Esophagus (tissue), 2 donors: ENCODE data around the gene OVOL3. TPM values are rescaled to one million over a fixed set of nuclear protein-coding genes. Genes with fewer than 3 reads are reported as not detected.

Source experiments
- H3K27ac ChIP-seq, 2 donors: one replicate each; pipeline ENCODE4 v1.5.1; 2013; ENCODE audit warnings: low read depth in 2 of 2, mild to moderate bottlenecking in 2 of 2, inconsistent platforms in 1 of 2, low read length in 1 of 2, moderate library complexity in 1 of 2
- H3K27me3 ChIP-seq, 2 donors: one replicate each; pipeline ENCODE4 v1.6.1; 2013; ENCODE audit warnings: low read length in 2 of 2, control low read depth in 1 of 2, mild to moderate bottlenecking in 1 of 2; ENCODE audit not compliant: insufficient read depth in 2 of 2, control insufficient read depth in 1 of 2
- H3K36me3 ChIP-seq, 2 donors: one replicate each; pipeline ENCODE4 v1.6.1; 2013; ENCODE audit warnings: low read length in 1 of 2; ENCODE audit not compliant: control insufficient read depth in 2 of 2, insufficient read depth in 2 of 2
- H3K4me1 ChIP-seq, 2 donors: one replicate each; pipeline ENCODE4 v1.6.1; 2013; ENCODE audit warnings: low read length in 1 of 2; ENCODE audit not compliant: control insufficient read depth in 2 of 2, insufficient read depth in 2 of 2
- H3K4me3 ChIP-seq, 2 donors: one replicate each; pipeline ENCODE4 v1.5.1; 2013; ENCODE audit warnings: low read length in 2 of 2, mild to moderate bottlenecking in 2 of 2, low read depth in 1 of 2, moderate library complexity in 1 of 2
- H3K9me3 ChIP-seq, 2 donors: one replicate each; pipeline ENCODE4 v1.6.1; 2013; ENCODE audit warnings: mild to moderate bottlenecking in 2 of 2, low read depth in 1 of 2, low read length in 1 of 2, moderate library complexity in 1 of 2; ENCODE audit not compliant: control insufficient read depth in 2 of 2, insufficient read depth in 1 of 2
- WGBS, 2 donors: extraction: QIAGEN DNeasy Blood & Tissue Kit; methylation state at CpG; one replicate each; pipeline ENCODE4 v1.1.7; 2013; 5-methylcytosine and 5-hydroxymethylcytosine counted together
- polyA plus RNA-seq, 2 donors: library from polyadenylated mRNA; stranded (reverse); fragments of 200-250 nt; gene quantifications; one replicate each; pipeline ENCODE4 v1.2.3, GENCODE V29; 2013
- donor health status: healthy with polysubstance abuse.
- donor health status: Bipolar disorder and iron deficiency.

OVOL3 gene
- polyA plus RNA-seq, 2 donors: 0.16 TPM; not detected in 1

DNA sequence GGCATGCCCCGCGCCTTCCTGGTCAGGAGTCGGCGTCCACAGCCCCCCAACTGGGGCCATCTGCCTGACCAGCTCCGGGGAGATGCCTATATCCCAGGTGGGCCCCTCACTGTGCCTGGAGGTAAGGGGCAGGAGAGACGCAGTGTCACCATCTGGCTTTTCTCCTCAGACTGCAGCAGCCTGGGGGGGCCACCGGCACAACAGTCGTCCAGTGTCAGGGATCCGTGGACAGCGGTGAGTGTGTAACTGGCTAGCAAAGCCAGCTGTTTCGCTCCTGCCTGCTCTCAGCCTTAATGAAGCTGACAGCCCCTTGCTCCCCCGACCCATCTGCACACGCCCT lies 227 bp downstream of the OVOL3 start:
- H3K36me3 ChIP-seq: peaks cover 0 to 14% of the 10 kb centered on the region in 2 donors
- no peak overlapping the region for H3K4me3 ChIP-seq
- 81 to 83% methylated on average over 13 of the region's 13 CpGs for WGBS, 2 donors

DNA sequence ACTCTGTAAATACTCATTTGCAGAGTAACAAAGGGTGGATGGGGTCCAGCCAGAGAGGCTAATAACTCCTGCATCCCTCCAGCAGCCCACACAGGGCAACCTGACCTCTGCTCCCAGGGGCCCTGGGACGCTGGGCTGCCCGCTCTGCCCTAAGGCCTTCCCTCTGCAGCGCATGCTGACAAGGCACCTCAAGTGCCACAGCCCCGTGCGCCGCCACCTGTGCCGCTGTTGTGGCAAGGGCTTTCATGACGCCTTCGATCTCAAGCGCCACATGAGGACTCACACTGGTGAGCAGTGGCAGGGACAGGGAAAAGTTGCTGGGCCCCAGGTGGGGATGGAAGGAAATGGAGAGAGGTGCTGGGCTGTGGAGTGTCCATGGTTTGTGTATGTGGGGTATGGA lies 1.7 kb downstream of the OVOL3 start:
- Histone ChIP-seq H3K4me3 (no peak overlapping the region), H3K36me3 (peaks cover 0 to 16% of the 10 kb centered on the region in 2 donors), H3K27me3 (no peaks in the 10 kb centered on the region), H3K27ac (no peak overlapping the region), H3K4me1 (peaks cover 0 to 18% of the 10 kb centered on the region in 2 donors), H3K9me3 (no peaks in the 10 kb centered on the region)
- WGBS, 2 donors: 95 to 99% methylated on average over 10 of the region's 10 CpGs

More for the DNA sequence above, 227 bp downstream of the OVOL3 start:
- no peaks in the 10 kb centered on the region for H3K9me3 ChIP-seq
- peaks cover 0 to 15% of the 10 kb centered on the region in 2 donors for H3K4me1 ChIP-seq
- no peak overlapping the region for H3K27ac ChIP-seq
- H3K27me3 ChIP-seq: no peaks in the 10 kb centered on the region

DNA sequence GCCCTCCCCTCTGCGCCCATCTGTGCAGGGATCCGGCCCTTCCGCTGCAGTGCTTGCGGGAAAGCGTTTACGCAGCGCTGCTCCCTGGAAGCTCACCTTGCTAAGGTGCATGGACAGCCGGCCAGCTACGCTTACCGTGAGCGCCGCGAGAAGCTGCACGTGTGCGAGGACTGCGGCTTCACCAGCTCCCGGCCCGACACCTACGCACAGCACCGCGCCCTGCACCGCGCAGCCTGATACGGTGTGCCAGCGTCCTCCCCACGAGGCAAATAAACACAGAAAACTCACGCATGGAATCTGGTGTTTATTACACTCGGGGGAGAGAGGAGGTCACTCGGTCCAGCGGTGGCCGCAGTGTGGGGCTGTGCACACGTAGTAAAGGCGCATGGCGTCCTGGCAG lies 2.5 kb downstream of the OVOL3 start:
- no peaks in the 10 kb centered on the region for H3K9me3 ChIP-seq
- H3K36me3 ChIP-seq: peaks cover 3 to 16% of the 10 kb centered on the region in 2 donors
- 87 to 91% methylated on average over 34 of the region's 34 CpGs for WGBS, 2 donors
- H3K4me3 ChIP-seq: peak overlapping the region; percentile 75 to 79
- H3K4me1 ChIP-seq: peaks cover 0 to 18% of the 10 kb centered on the region in 2 donors
- H3K27ac ChIP-seq: no peak overlapping the region
- H3K27me3 ChIP-seq: no peaks in the 10 kb centered on the region

DNA sequence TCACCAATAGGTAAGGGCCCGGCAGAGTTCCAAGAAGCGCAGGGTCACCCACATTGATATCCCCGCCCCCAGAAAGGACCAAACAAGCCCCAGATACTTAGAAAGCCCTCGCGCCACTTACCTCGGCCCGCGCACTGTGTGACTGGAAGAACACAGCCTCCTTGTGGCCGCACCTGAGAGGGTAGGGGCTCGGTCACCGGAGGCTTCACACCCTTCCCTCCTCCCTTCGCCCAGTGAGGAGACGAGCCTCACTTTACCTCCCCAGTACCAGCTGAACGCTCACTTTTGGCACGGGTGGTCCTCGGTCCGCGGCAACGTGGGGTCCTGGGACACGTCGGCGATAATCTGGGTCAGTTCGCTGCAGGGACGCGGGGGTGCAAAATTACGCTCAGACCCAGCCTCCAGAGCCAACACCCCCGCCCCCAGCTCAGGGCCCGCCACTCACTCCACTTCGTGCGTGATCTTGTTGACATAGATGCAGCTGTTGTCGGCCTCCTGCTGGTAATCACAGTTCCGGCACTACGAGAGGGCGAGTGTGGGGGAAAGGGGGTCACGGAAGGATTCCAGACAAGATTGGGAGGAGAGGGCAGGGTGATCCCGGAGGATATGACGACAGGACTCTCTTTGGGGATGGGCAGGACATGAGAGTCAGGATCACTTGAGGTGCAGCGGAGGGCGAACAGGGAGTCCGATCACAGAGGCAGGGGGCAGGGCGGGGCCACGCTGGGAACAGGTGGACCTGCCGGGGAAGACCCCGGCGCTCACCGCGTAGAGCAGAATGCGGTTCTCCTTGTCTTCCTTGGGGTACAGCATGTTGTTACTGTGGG lies 3.2 kb downstream of the OVOL3 start:
- peak overlapping the region; percentile 94 to 97 for H3K27ac ChIP-seq
- 3 to 7% methylated on average over 47 to 48 of the region's 48 CpGs for WGBS, 2 donors
- no peaks in the 10 kb centered on the region for H3K27me3 ChIP-seq
- H3K4me1 ChIP-seq: peaks cover 0 to 18% of the 10 kb centered on the region in 2 donors
- H3K36me3 ChIP-seq: peaks cover 3 to 20% of the 10 kb centered on the region in 2 donors
- H3K4me3 ChIP-seq: peak overlapping the region; percentile 75 to 79
- H3K9me3 ChIP-seq: no peaks in the 10 kb centered on the region

DNA sequence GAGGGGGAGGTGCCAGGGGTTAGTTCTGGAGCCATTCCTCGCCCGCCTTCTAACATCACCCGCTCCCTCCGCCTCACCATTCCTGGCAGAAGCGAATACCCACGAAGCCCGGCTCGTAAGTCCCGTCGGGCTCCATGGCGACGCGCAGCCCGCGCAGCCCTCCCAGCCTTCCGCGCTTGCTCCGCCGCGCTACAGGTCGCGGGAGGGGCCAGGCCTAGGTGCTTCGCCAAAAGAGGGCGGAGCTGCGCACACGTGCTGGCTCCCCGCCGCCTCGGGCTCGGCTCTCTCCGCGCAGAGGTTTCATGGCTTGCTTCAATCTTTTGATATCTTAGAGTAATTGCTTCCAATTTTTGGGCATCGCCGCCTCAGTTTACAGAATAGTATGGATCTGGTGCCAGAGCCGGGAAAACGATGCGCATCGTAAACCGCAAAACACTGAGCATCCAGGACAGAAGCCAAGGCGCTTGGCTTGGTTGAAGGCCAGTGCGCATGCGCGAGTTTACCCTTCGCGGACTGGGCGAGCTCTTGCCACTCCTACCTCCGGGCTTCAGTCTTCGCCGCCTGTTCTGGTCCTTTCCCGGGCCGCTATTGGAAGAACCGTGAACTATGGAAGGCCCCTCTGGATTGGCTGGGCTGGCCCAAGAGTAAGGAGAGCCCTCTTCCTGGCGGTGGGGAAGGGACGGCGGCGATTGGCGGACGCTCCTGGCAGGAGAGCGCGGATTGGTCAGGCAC lies 3.9 kb downstream of the OVOL3 start, which contains the start of gene POLR2I:
Gene POLR2I (minus strand): TSS at position 155 of the 732 bp plus-strand sequence. CDS start 19 bp downstream, at position 136.
- Histone ChIP-seq H3K4me3 (peak within 1 kb of the TSS; percentile 75 to 79), H3K27ac (peak within 1 kb of the TSS; percentile 94 to 97), H3K36me3 (peaks cover 3 to 22% of the 10 kb centered on the region in 2 donors), H3K9me3 (no peaks in the 10 kb centered on the region), H3K4me1 (peaks cover 0 to 18% of the 10 kb centered on the region in 2 donors), H3K27me3 (no peaks in the 10 kb centered on the region)
- WGBS, 2 donors: 0% methylated on average over 60 of the region's 60 CpGs

DNA sequence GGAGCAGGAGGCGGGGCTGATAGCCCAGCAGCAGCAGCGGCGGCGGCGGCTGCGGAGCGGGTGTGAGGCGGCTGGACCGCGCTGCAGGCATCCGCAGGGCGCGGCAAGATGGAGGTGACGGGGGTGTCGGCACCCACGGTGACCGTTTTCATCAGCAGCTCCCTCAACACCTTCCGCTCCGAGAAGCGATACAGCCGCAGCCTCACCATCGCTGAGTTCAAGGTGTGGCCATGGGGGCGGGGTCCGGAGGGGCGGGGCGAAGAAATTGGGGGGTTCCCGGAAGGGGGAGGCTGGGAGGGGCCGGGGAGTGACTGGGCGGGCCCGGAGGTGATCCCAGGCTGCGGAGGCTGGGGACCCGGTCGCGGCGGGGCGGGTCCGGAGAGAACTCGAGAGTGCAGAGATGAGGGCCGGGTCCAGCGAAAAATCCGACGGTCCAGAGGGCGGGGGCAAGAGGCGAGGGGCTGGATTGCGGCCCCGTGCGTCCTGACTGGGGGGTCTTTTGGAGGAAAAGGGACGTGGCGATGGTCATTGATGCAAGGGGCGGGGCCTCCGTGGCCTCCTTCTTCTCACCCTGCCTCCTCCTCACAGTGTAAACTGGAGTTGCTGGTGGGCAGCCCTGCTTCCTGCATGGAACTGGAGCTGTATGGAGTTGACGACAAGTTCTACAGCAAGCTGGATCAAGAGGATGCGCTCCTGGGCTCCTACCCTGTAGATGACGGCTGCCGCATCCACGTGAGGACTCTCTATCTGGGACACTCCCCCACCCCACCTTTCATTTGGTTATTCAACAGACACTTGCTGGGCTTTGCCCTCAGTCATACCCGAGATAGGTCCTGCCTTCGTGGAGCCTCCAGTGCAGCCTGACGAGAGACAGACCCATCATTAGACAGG lies 4.8 kb downstream of the OVOL3 start, which contains the start of gene TBCB:
Gene TBCB (plus strand): TSS at position 16 of the 891 bp plus-strand sequence. CDS start 93 bp downstream, at position 109.
- Histone ChIP-seq H3K4me3 (peak within 1 kb of the TSS; percentile 75 to 79), H3K4me1 (peaks cover 0 to 18% of the 10 kb centered on the region in 2 donors), H3K36me3 (peaks cover 3 to 26% of the 10 kb centered on the region in 2 donors), H3K27me3 (no peaks in the 10 kb centered on the region), H3K9me3 (no peaks in the 10 kb centered on the region), H3K27ac (peak within 1 kb of the TSS; percentile 94 to 97)
- 3 to 4% methylated on average over 56 to 59 of the region's 59 CpGs for WGBS, 2 donors

DNA sequence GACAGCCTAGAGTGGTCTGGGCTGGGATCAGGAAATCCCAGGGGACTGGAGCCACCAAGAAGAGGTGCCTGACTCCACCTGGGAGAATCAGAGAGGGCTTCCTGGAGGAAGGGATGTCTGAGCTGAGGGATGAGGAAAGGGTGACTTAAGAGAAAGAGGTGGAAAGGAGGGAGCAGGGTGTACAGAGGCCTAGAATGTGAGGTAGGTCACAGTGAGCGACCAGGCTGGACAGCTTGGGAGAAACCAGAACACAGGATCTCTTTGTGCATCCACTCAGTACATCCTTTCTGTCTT lies 5.3 kb downstream of the OVOL3 start:
- Histone ChIP-seq H3K27ac (peak overlapping the region in 1 of 2 donors; percentile 97), H3K4me3 (peak overlapping the region; percentile 75 to 79), H3K27me3 (no peaks in the 10 kb centered on the region), H3K4me1 (peaks cover 0 to 18% of the 10 kb centered on the region in 2 donors), H3K36me3 (peaks cover 3 to 25% of the 10 kb centered on the region in 2 donors), H3K9me3 (no peaks in the 10 kb centered on the region)
- WGBS, 2 donors: 91 to 100% methylated on average over 1 of the region's 1 CpG

DNA sequence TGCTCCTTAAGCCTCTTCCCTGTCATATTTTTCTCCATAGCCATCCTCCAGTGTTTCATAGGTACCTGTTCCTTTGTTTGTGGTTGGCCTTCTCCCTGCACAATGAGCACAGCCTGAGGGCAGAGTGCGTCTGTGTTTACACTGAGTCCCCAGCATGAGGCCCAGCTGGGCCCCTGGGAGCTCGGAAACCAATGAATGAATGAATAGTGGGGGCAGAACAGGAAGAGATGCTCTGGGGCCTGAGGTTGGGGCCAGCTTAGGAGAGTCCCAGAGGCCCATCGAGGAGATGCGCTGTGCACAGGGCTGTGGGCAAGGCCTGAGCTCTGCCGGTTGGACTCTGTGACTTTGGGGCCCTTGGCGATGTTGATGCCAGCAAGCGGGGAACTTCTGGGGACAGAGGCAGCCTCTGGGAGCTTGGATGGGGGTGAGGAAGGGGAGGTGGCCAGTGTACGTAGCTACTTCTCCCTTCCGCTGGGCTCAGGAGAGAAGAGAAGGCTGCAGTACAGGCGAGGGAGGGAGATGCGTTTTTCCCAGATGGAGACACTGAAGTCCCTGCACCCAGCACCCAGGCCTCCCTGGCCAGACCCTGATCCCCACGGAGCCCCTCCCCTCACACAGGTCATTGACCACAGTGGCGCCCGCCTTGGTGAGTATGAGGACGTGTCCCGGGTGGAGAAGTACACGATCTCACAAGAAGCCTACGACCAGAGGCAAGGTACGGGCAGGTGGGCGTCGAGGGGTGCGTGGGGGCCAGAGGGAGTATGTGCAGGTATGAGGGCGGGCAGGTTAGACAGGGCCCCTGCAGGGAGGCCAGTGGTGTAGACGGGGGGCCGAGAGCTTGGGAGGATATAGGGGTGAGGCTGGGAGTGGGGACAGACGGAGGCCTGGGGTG lies 9.4 kb downstream of the OVOL3 start:
- Histone ChIP-seq H3K4me1 (peaks cover 0 to 7% of the 10 kb centered on the region in 2 donors), H3K27ac (no peak overlapping the region), H3K4me3 (no peak overlapping the region), H3K36me3 (peaks cover 4 to 26% of the 10 kb centered on the region in 2 donors), H3K27me3 (no peaks in the 10 kb centered on the region), H3K9me3 (no peaks in the 10 kb centered on the region)
- 89 to 91% methylated on average over 26 of the region's 26 CpGs for WGBS, 2 donors
